Measurements from ENCODE around the gene MARCHF3.

Gene MARCHF3

GRCh38 chr5:127053049-127053448 is 22.7 kb upstream of the MARCHF3 start:
- DNase-seq (ENCODE audit: low read depth) = no peak
- H3K4me3 ChIP-seq (ENCODE audit: low read depth, low read length) = no peak overlapping the region
- TF ChIP-seq, protein P1, sequence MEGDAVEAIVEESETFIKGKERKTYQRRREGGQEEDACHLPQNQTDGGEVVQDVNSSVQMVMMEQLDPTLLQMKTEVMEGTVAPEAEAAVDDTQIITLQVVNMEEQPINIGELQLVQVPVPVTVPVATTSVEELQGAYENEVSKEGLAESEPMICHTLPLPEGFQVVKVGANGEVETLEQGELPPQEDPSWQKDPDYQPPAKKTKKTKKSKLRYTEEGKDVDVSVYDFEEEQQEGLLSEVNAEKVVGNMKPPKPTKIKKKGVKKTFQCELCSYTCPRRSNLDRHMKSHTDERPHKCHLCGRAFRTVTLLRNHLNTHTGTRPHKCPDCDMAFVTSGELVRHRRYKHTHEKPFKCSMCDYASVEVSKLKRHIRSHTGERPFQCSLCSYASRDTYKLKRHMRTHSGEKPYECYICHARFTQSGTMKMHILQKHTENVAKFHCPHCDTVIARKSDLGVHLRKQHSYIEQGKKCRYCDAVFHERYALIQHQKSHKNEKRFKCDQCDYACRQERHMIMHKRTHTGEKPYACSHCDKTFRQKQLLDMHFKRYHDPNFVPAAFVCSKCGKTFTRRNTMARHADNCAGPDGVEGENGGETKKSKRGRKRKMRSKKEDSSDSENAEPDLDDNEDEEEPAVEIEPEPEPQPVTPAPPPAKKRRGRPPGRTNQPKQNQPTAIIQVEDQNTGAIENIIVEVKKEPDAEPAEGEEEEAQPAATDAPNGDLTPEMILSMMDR (IDR thresholded peaks at IDR 0.05; ENCODE audit: low read depth, low read length) = no peak
- TF ChIP-seq, protein P2, sequence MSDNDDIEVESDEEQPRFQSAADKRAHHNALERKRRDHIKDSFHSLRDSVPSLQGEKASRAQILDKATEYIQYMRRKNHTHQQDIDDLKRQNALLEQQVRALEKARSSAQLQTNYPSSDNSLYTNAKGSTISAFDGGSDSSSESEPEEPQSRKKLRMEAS (IDR thresholded peaks at IDR 0.05; ENCODE audit: low read depth, low read length) = no peak
- TF ChIP-seq POLR2A (IDR thresholded peaks at IDR 0.05; ENCODE audit: extremely low read depth, insufficient read length) (no peak), MYC (IDR thresholded peaks at IDR 0.05; ENCODE audit: low read depth, low read length) (no peak)

- DNase-seq (ENCODE audit: low read depth) = no peak
- H3K4me3 ChIP-seq (ENCODE audit: low read depth, low read length) = no peak overlapping the region
- TF ChIP-seq, protein P2 (IDR thresholded peaks at IDR 0.05; ENCODE audit: low read depth, low read length) = no peak
- TF ChIP-seq, protein P1 (IDR thresholded peaks at IDR 0.05; ENCODE audit: low read depth, low read length) = no peak
- TF ChIP-seq POLR2A (IDR thresholded peaks at IDR 0.05; ENCODE audit: extremely low read depth, insufficient read length) (no peak), MYC (IDR thresholded peaks at IDR 0.05; ENCODE audit: low read depth, low read length) (no peak)
These were observed 21.2 kb upstream of the MARCHF3 start for GRCh38 chr5:127051591-127051990.

DNA sequence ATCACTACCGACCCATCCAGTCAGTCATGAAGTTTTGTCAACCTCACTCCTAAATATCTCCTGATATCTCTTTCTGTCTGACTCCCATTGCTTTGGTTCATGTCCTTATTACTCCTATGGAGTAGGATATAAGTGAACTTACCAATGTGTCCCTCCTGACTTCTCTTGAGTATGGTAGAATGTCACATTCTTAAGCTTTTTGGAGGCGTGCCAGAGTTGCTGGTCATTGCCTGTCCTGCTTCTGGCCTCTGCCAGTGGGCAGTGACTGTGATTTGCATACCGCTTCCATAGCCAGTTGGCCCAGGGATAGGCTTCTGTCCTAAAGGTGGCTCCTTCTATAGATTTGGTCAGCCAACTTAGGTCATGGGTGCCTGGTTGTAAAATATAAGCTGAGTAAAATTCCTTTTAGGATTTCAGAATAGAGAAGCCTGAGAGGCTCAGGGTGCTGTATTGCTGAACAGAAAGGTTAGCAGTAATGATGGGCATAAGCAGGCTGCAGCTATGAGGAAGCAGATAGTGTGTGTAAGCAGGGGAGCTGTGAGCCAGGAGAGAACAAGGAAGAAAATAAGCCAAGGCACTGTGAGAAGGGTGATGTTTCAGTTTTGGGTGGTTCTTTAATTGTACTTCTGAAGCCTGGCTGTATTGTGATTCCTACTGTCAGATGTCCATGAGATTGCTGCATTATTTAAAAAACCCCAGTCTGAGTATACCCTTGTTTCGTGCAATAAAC is 16.1 kb upstream of the MARCHF3 start:
- TF ChIP-seq, protein P1 (IDR thresholded peaks at IDR 0.05; ENCODE audit: low read depth, low read length) = no peak
- TF ChIP-seq, protein P2 (IDR thresholded peaks at IDR 0.05; ENCODE audit: low read depth, low read length) = no peak
- no peak overlapping the region for H3K4me3 ChIP-seq (ENCODE audit: low read depth, low read length)
- no peak for DNase-seq (ENCODE audit: low read depth)

- TF ChIP-seq, protein P2 (IDR thresholded peaks at IDR 0.05; ENCODE audit: low read depth, low read length) = no peak
- TF ChIP-seq, protein P1 (IDR thresholded peaks at IDR 0.05; ENCODE audit: low read depth, low read length) = no peak
- TF ChIP-seq POLR2A (IDR thresholded peaks at IDR 0.05; ENCODE audit: extremely low read depth, insufficient read length) (no peak), MYC (IDR thresholded peaks at IDR 0.05; ENCODE audit: low read depth, low read length) (no peak)
- no peak overlapping the region for H3K4me3 ChIP-seq (ENCODE audit: low read depth, low read length)
- peak; percentile 24 for DNase-seq (ENCODE audit: low read depth)
These were observed 12.2 kb upstream of the MARCHF3 start for GRCh38 chr5:127042593-127042992.

GRCh38 chr5:127041571-127041970 is 11.2 kb upstream of the MARCHF3 start:
- TF ChIP-seq, protein P1 (IDR thresholded peaks at IDR 0.05; ENCODE audit: low read depth, low read length) = no peak
- TF ChIP-seq POLR2A (IDR thresholded peaks at IDR 0.05; ENCODE audit: extremely low read depth, insufficient read length) = no peak
- TF ChIP-seq MYC (IDR thresholded peaks at IDR 0.05; ENCODE audit: low read depth, low read length) = no peak
- TF ChIP-seq, protein P2 (IDR thresholded peaks at IDR 0.05; ENCODE audit: low read depth, low read length) = no peak
- no peak for DNase-seq (ENCODE audit: low read depth)
- no peak overlapping the region for H3K4me3 ChIP-seq (ENCODE audit: low read depth, low read length)

Data from NB4 (cell line).